NCI-H146 treated with DMSO at 0.1 percent for 48 hours (cell line): ENCODE measurements around the gene SH3GL3.

ENCODE experiments used
- DNase-seq: peaks from one replicate; lab custom pipeline; 2025; ENCODE audit not compliant: unreplicated experiment; lab: John Stamatoyannopoulos, UW

Gene SH3GL3

GRCh38 chr15:83610901-83611685, 164.0 kb downstream of the SH3GL3 start:
- DNase-seq, result no peak

- no peak for DNase-seq
Observed at GRCh38 chr15:83612226-83612625, 165.1 kb downstream of the SH3GL3 start.

- no peak for DNase-seq
Observed at GRCh38 chr15:83612898-83613635, 165.9 kb downstream of the SH3GL3 start.

- no peak for DNase-seq
Observed at GRCh38 chr15:83613714-83614113, 166.6 kb downstream of the SH3GL3 start.

- no peak for DNase-seq
Observed at GRCh38 chr15:83616840-83617239, 169.7 kb downstream of the SH3GL3 start.

- no peak for DNase-seq
Observed at GRCh38 chr15:83626171-83626802, 179.1 kb downstream of the SH3GL3 start.

- DNase-seq, result no peak
Observed at GRCh38 chr15:83631534-83631933, 184.4 kb downstream of the SH3GL3 start.

GRCh38 chr15:83643201-83643600, 196.1 kb downstream of the SH3GL3 start:
- no peak for DNase-seq

- no peak for DNase-seq
Observed at GRCh38 chr15:83644439-83644838, 197.3 kb downstream of the SH3GL3 start.

- no peak for DNase-seq
Observed at GRCh38 chr15:83650831-83651230, 203.7 kb downstream of the SH3GL3 start.

- DNase-seq, result no peak
Observed at GRCh38 chr15:83651541-83651940, 204.4 kb downstream of the SH3GL3 start.

- no peak for DNase-seq
Observed at GRCh38 chr15:83652626-83653204, 205.6 kb downstream of the SH3GL3 start.

GRCh38 chr15:83653288-83653638, 206.1 kb downstream of the SH3GL3 start:
- DNase-seq, result no peak

GRCh38 chr15:83653639-83654378, 206.7 kb downstream of the SH3GL3 start, which contains the start of gene ADAMTSL3:
Gene ADAMTSL3, plus strand, starts transcription at chr15:83654123. Its CDS starts 1,639 bp downstream, at chr15:83655762.
- no peak for DNase-seq

- no peak for DNase-seq
Observed at GRCh38 chr15:83654379-83655236, 207.5 kb downstream of the SH3GL3 start.

GRCh38 chr15:83655237-83655616, 208.1 kb downstream of the SH3GL3 start:
- no peak for DNase-seq

GRCh38 chr15:83656192-83656591, 209.1 kb downstream of the SH3GL3 start:
- DNase-seq, result no peak

- no peak for DNase-seq
Observed at GRCh38 chr15:83656943-83657528, 209.9 kb downstream of the SH3GL3 start.

GRCh38 chr15:83657549-83657948, 210.4 kb downstream of the SH3GL3 start:
- DNase-seq, result no peak
